MCF 10A (cell line): ENCODE data around the gene DDX31. TPM values are rescaled to one million over a fixed set of nuclear protein-coding genes. Genes with fewer than 3 reads are reported as not detected.

ENCODE experiments used
- BruUV-seq: library from RNA; stranded (reverse); fragments of 400-500 nt; replicated peaks from 2 replicates; lab custom pipeline; 2021; lab: Mats Ljungman, UMichigan
- CTCF ChIA-PET: fragments of 300-600 bp; sonication (Branson Sonifier 250); formaldehyde crosslinking; extraction: SDS; loops from one replicate; lab custom pipeline; 2021; ENCODE audit warnings: antibody characterized with exemption, inconsistent platforms; lab: Yijun Ruan, JAX
- POLR2A ChIA-PET: fragments of 300-600, 350-650 bp; sonication (Branson Sonifier 250); formaldehyde crosslinking; extraction: SDS; loops from one replicate; lab custom pipeline; 2020; ENCODE audit warnings: antibody characterized with exemption, inconsistent platforms; lab: Yijun Ruan, JAX
- DNase-seq: peaks from one replicate; pipeline ENCODE4 v3.0.0-alpha.2; 2018; ENCODE audit not compliant: unreplicated experiment
- H3K27ac Mint-ChIP-seq: one replicate; pipeline ENCODE4 v1.8.0; 2022; ENCODE audit warnings: mild to moderate bottlenecking, low read depth, mixed read lengths; ENCODE audit not compliant: unreplicated experiment
- H3K27me3 Mint-ChIP-seq: one replicate; pipeline ENCODE4 v1.8.0; 2022; ENCODE audit warnings: mixed read lengths; ENCODE audit not compliant: insufficient read depth, unreplicated experiment
- H3K36me3 Mint-ChIP-seq: one replicate; pipeline ENCODE4 v1.8.0; 2022; ENCODE audit warnings: mild to moderate bottlenecking, moderate library complexity, mixed read lengths; ENCODE audit not compliant: insufficient read depth, unreplicated experiment
- H3K4me1 Mint-ChIP-seq: one replicate; pipeline ENCODE4 v1.8.0; 2022; ENCODE audit warnings: mixed read lengths; ENCODE audit not compliant: insufficient read depth, unreplicated experiment
- H3K4me3 Mint-ChIP-seq: one replicate; pipeline ENCODE4 v1.8.0; 2022; ENCODE audit warnings: mild to moderate bottlenecking, moderate library complexity, mixed read lengths; ENCODE audit not compliant: unreplicated experiment
- H3K9me3 Mint-ChIP-seq: one replicate; pipeline ENCODE4 v1.8.0; 2022; ENCODE audit warnings: mixed read lengths; ENCODE audit not compliant: unreplicated experiment
- CTCF ChIP-seq: fragments of 200-600 bp; IDR thresholded peaks from one replicate; pipeline ENCODE4 v1.8.0; 2022; ENCODE audit warnings: antibody characterized with exemption, mild to moderate bottlenecking; ENCODE audit not compliant: unreplicated experiment
- intact Hi-C: fragments of 100-400 bp; cut with micrococcal nuclease; formaldehyde crosslinking; loops from 2 replicates; pipeline ENCODE4 v1.14.1; 2022
- total RNA-seq: library from RNA; stranded (reverse); gene quantifications from 2 replicates; pipeline ENCODE4 v1.2.3, GENCODE V29; 2022

DDX31 gene
- total RNA-seq, 1 experiment from 2014 or later: 28.8 TPM

GRCh38 chr9:132677976-132678375 lies 8.2 kb upstream of the DDX31 start:
- H3K27me3 Mint-ChIP-seq: no peaks in the 10 kb centered on the region
- POLR2A ChIA-PET: no interaction called here
- H3K36me3 Mint-ChIP-seq: peaks cover 30% of the 10 kb centered on the region

GRCh38 chr9:132674485-132674884 lies 4.7 kb upstream of the DDX31 start:
- Mint-ChIP-seq H3K4me1 (peaks cover 20% of the 10 kb centered on the region), H3K9me3 (peaks cover 8% of the 10 kb centered on the region)
- POLR2A ChIA-PET: interaction anchor here (1.3 kb wide), 1 partner anchor 270 kb away, joined by 4 read pairs; the partner anchor contains the start of gene TSC1

More at GRCh38 chr9:132677976-132678375, 8.2 kb upstream of the DDX31 start:
- TF ChIP-seq CTCF: no peak
- Mint-ChIP-seq H3K9me3 (no peaks in the 10 kb centered on the region), H3K27ac (no peak overlapping the region), H3K4me1 (peaks cover 11% of the 10 kb centered on the region), H3K4me3 (no peak overlapping the region)
- no peak for DNase-seq
- CTCF ChIA-PET: no interaction called here
- no TSS peak for BruUV-seq
- intact Hi-C loops: no loop called here

GRCh38 chr9:132673355-132673754 lies 3.6 kb upstream of the DDX31 start:
- Mint-ChIP-seq H3K36me3 (peaks cover 4% of the 10 kb centered on the region), H3K27ac (no peak overlapping the region), H3K4me3 (peak overlapping the region; percentile 25), H3K9me3 (peaks cover 8% of the 10 kb centered on the region), H3K4me1 (peaks cover 16% of the 10 kb centered on the region), H3K27me3 (no peaks in the 10 kb centered on the region)
- BruUV-seq: no TSS peak
- ChIA-PET POLR2A (interaction anchor here (0.7 to 1.3 kb wide), 3 partner anchors 96 to 271 kb away, joined by 4 to 5 read pairs (median 4); partner anchors contain the start of gene TSC1), CTCF (interaction anchor here (0.6 to 1.1 kb wide), 8 partner anchors 10 to 314 kb away, joined by 3 to 4 read pairs (median 4); no protein-coding TSS in a partner anchor)
- peak; percentile 36 for DNase-seq
- intact Hi-C loops: loop anchor here (5.0 kb wide), 1 partner anchor 129 kb away; no protein-coding TSS in a partner anchor
- peak; percentile 16 for TF ChIP-seq CTCF

More at GRCh38 chr9:132674485-132674884, 4.7 kb upstream of the DDX31 start:
- TF ChIP-seq CTCF: no peak
- H3K36me3 Mint-ChIP-seq: peaks cover 14% of the 10 kb centered on the region
- no TSS peak for BruUV-seq
- no peak overlapping the region for H3K27ac Mint-ChIP-seq
- CTCF ChIA-PET: interaction anchor here (0.8 to 1.1 kb wide), 2 partner anchors 10 to 35 kb away, joined by 3 to 4 read pairs; no protein-coding TSS in a partner anchor
- DNase-seq: no peak
- H3K27me3 Mint-ChIP-seq: no peaks in the 10 kb centered on the region
- intact Hi-C loops: loop anchor here (5.0 kb wide), 1 partner anchor 128 kb away; no protein-coding TSS in a partner anchor
- H3K4me3 Mint-ChIP-seq: no peak overlapping the region

GRCh38 chr9:132672413-132672690 lies 2.6 kb upstream of the DDX31 start:
- H3K36me3 Mint-ChIP-seq: no peaks in the 10 kb centered on the region
- ChIA-PET POLR2A (interaction anchor here (0.6 to 3.9 kb wide), 3 partner anchors 16 to 97 kb away, joined by 3 to 21 read pairs (median 8); no protein-coding TSS in a partner anchor), CTCF (interaction anchor here (0.6 to 1.0 kb wide), 3 partner anchors 93 to 1171 kb away, joined by 3 to 4 read pairs (median 3); no protein-coding TSS in a partner anchor)
- peaks cover 8% of the 10 kb centered on the region for H3K9me3 Mint-ChIP-seq
- BruUV-seq: no TSS peak
- intact Hi-C loops: loop anchor here (5.0 kb wide), 1 partner anchor 130 kb away; no protein-coding TSS in a partner anchor
- peak overlapping the region; percentile 95 for H3K4me3 Mint-ChIP-seq
- H3K27ac Mint-ChIP-seq: no peak overlapping the region
- DNase-seq: no peak
- peaks cover 22% of the 10 kb centered on the region for H3K4me1 Mint-ChIP-seq
- H3K27me3 Mint-ChIP-seq: no peaks in the 10 kb centered on the region
- no peak for TF ChIP-seq CTCF
